WTC11 (cell line): ENCODE data around the gene KRT10. TPM values are rescaled to one million over a fixed set of nuclear protein-coding genes. Genes with fewer than 3 reads are reported as not detected.

Experiments used
- ATAC-seq: fragments of 200-7000 bp; cut with Tn5 transposase; 2 replicates; pipeline ENCODE4 v1.10.0; 2021; ENCODE audit warnings: mild to moderate bottlenecking, moderate library complexity
- CTCF ChIA-PET: fragments of 300-600 bp; sonication (Branson Sonifier 250); formaldehyde crosslinking; loops from one replicate; lab custom pipeline; 2021; ENCODE audit warnings: antibody characterized with exemption; lab: Charles Lee
- POLR2A ChIA-PET: fragments of 350-600 bp; sonication (Branson Sonifier 250); formaldehyde crosslinking; loops from one replicate; lab custom pipeline; 2021; ENCODE audit warnings: antibody characterized with exemption; lab: Charles Lee
- DNase-seq: peaks from one replicate; pipeline ENCODE4 v3.0.0; 2021; ENCODE audit warnings: low spot score
- H3K27ac Mint-ChIP-seq: 2 replicates; pipeline ENCODE4 v1.8.0; 2021; ENCODE audit warnings: mixed read lengths
- H3K27me3 Mint-ChIP-seq: 2 replicates; pipeline ENCODE4 v1.8.0; 2021; ENCODE audit warnings: low read depth, mild to moderate bottlenecking, moderate library complexity, mixed read lengths
- H3K36me3 Mint-ChIP-seq: 2 replicates; pipeline ENCODE4 v1.8.0; 2021; ENCODE audit warnings: mixed read lengths
- H3K4me1 Mint-ChIP-seq: 2 replicates; pipeline ENCODE4 v1.8.0; 2022; ENCODE audit warnings: mixed read lengths
- H3K4me3 Mint-ChIP-seq: 2 replicates; pipeline ENCODE4 v1.8.0; 2021; ENCODE audit warnings: mild to moderate bottlenecking, moderate library complexity, mixed read lengths
- H3K9me3 Mint-ChIP-seq: 2 replicates; pipeline ENCODE4 v1.8.0; 2021; ENCODE audit warnings: mixed read lengths
- ARID4B ChIP-seq: sonication (generic); formaldehyde crosslinking; IDR thresholded peaks from 2 replicates; pipeline ENCODE4 v1.8.0; 2023; ENCODE audit warnings: missing genetic modification reagents, mild to moderate bottlenecking, borderline replicate concordance
- ATF2 ChIP-seq: sonication (generic); formaldehyde crosslinking; IDR thresholded peaks from 2 replicates; pipeline ENCODE4 v1.8.1; 2022; ENCODE audit warnings: low read depth, missing genetic modification reagents, borderline replicate concordance
- CREB1 ChIP-seq: sonication (generic); formaldehyde crosslinking; IDR thresholded peaks from 2 replicates; pipeline ENCODE4 v1.8.0; 2023; ENCODE audit warnings: mild to moderate bottlenecking, missing genetic modification reagents
- CREM ChIP-seq: sonication (generic); formaldehyde crosslinking; IDR thresholded peaks from 2 replicates; pipeline ENCODE4 v1.8.1; 2022; ENCODE audit warnings: mild to moderate bottlenecking, missing genetic modification reagents, moderate library complexity
- ETV6 ChIP-seq: sonication (generic); formaldehyde crosslinking; IDR thresholded peaks from 2 replicates; pipeline ENCODE4 v1.8.1; 2022; ENCODE audit warnings: mild to moderate bottlenecking, missing genetic modification reagents
- HMGA2 ChIP-seq: fragments of 250-450 bp; sonication (Bioruptor Pico); IDR thresholded peaks from 2 replicates; pipeline ENCODE4 v1.4.0; 2021; ENCODE audit warnings: mild to moderate bottlenecking, moderate library complexity
- JAZF1 ChIP-seq: fragments of 250-450 bp; sonication (Bioruptor Pico); IDR thresholded peaks from 2 replicates; pipeline ENCODE4 v1.9.0; 2021; ENCODE audit warnings: moderate library complexity, mild to moderate bottlenecking, inconsistent platforms
- JUN ChIP-seq: sonication (generic); formaldehyde crosslinking; IDR thresholded peaks from 2 replicates; pipeline ENCODE4 v1.8.0; 2023; ENCODE audit warnings: mild to moderate bottlenecking, missing genetic modification reagents
- MXD4 ChIP-seq: fragments of 250-450 bp; sonication (Bioruptor Pico); IDR thresholded peaks from 2 replicates; pipeline ENCODE4 v1.8.0; 2021; ENCODE audit warnings: mild to moderate bottlenecking, moderate library complexity, borderline replicate concordance
- NFE2L1 ChIP-seq: sonication (generic); formaldehyde crosslinking; IDR thresholded peaks from 2 replicates; pipeline ENCODE4 v1.8.1; 2023; ENCODE audit warnings: missing genetic modification reagents
- NFYB ChIP-seq: sonication (generic); formaldehyde crosslinking; conservative IDR thresholded peaks from 2 replicates; pipeline ENCODE4 v1.8.0; 2022; ENCODE audit warnings: low read depth, missing genetic modification reagents
- NR3C1 ChIP-seq: sonication (generic); formaldehyde crosslinking; conservative IDR thresholded peaks from 2 replicates; pipeline ENCODE4 v1.8.1; 2023; ENCODE audit warnings: low read depth, mild to moderate bottlenecking, missing genetic modification reagents
- STAT6 ChIP-seq: sonication (generic); formaldehyde crosslinking; conservative IDR thresholded peaks from 2 replicates; pipeline ENCODE4 v1.8.1; 2023; ENCODE audit warnings: mild to moderate bottlenecking, low read depth, missing genetic modification reagents, moderate library complexity
- USF1 ChIP-seq: sonication (generic); formaldehyde crosslinking; IDR thresholded peaks from 2 replicates; pipeline ENCODE4 v1.8.0; 2022; ENCODE audit warnings: mild to moderate bottlenecking, missing genetic modification reagents
- ZNF121 ChIP-seq: sonication (generic); formaldehyde crosslinking; IDR thresholded peaks from 2 replicates; pipeline ENCODE4 v1.8.0; 2023; ENCODE audit warnings: missing genetic modification reagents
- ZNF138 ChIP-seq: sonication (generic); formaldehyde crosslinking; conservative IDR thresholded peaks from 2 replicates; pipeline ENCODE4 v1.8.1; 2022; ENCODE audit warnings: mild to moderate bottlenecking, moderate library complexity, missing genetic modification reagents
- ZNF671 ChIP-seq: fragments of 250-450 bp; sonication (Bioruptor Pico); IDR thresholded peaks from 2 replicates; pipeline ENCODE4 v1.8.0; 2021; ENCODE audit warnings: mild to moderate bottlenecking
- total RNA-seq: library from RNA; stranded (reverse); gene quantifications from 3 replicates; pipeline ENCODE4 v1.2.3, GENCODE V29; 2021

Gene KRT10
- total RNA-seq, 1 experiment from 2014 or later = 23.2 TPM

- CTCF ChIA-PET = no interaction called here
- peaks cover 4% of the 10 kb centered on the region; the same call in 1 of the 2 replicates for H3K9me3 Mint-ChIP-seq
- H3K27ac Mint-ChIP-seq = no peak overlapping the region
- no peak overlapping the region for H3K4me3 Mint-ChIP-seq
- TF ChIP-seq NR3C1 (CRISPR knock-in tag) (no peak), ATF2 (CRISPR knock-in tag) (no peak), ZNF138 (CRISPR knock-in tag) (no peak), CREM (no peak), CREB1 (CRISPR knock-in tag) (no peak), NFE2L1 (CRISPR knock-in tag) (no peak), USF1 (CRISPR knock-in tag) (no peak), JAZF1 (no peak), JUN (CRISPR knock-in tag) (no peak), HMGA2 (CRISPR knock-in tag) (no peak), ZNF671 (no peak), ETV6 (CRISPR knock-in tag) (no peak), STAT6 (CRISPR knock-in tag) (no peak)
- H3K36me3 Mint-ChIP-seq = peaks cover 4% of the 10 kb centered on the region; the same call in 1 of the 2 replicates
- ATAC-seq (no peak), DNase-seq (no peak)
- peaks cover 5% of the 10 kb centered on the region for H3K4me1 Mint-ChIP-seq
- peaks cover 95% of the 10 kb centered on the region for H3K27me3 Mint-ChIP-seq
- POLR2A ChIA-PET = no interaction called here
Measured at GRCh38 chr17:40830085-40830776, 7.8 kb upstream of the KRT10 start.

GRCh38 chr17:40828454-40829044 is 6.1 kb upstream of the KRT10 start:
- Mint-ChIP-seq H3K4me3 (no peak overlapping the region), H3K4me1 (peaks cover 5% of the 10 kb centered on the region), H3K9me3 (peaks cover 4% of the 10 kb centered on the region; the same call in 1 of the 2 replicates), H3K27ac (no peak overlapping the region), H3K36me3 (no peaks in the 10 kb centered on the region), H3K27me3 (peaks cover 95% of the 10 kb centered on the region)
- TF ChIP-seq NFYB (no peak), MXD4 (CRISPR knock-in tag) (no peak), ARID4B (CRISPR knock-in tag) (no peak), ZNF121 (CRISPR knock-in tag) (no peak)
- POLR2A ChIA-PET = no interaction called here
- ATAC-seq (no peak), DNase-seq (no peak)
- CTCF ChIA-PET = no interaction called here
